NOMO-1 treated with dmso at 0.1 percent for 144 hours (cell line): ENCODE results near the gene ATIC.
"Not testable (repeated sequence)": the region's sequence is repeated elsewhere in the genome, so short reads cannot be mapped to it uniquely, and the experiment has no call there.

Source experiments
- DNase-seq: peaks from one replicate; lab custom pipeline; 2025; ENCODE audit not compliant: unreplicated experiment; lab: John Stamatoyannopoulos, UW

ATIC gene

GRCh38 chr2:215311625-215312396 is at the start of gene ATIC:
Gene ATIC, plus strand, starts transcription at chr2:215312059. Its CDS starts 84 bp downstream, at chr2:215312143.
- peak; percentile 90 for DNase-seq

DNA sequence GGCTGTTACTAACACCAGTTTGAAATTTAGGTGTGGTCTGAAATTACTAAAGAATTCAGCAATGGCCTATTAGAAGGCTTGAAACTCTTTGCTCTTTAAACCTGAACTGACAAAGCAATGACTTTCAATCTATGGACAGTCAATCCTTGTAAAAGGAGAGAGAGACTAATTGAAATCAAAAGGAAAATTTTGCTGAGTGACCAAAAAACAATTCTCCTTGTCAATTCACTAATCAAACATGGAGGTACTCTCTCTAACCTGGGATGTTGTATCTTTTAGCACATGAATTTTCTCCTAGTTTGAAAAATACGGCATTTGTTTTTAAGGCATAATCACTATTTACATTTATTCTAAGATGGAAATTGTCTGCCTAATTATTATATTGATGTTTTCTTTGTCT is 49.6 kb upstream of the ATIC start:
- DNase-seq = no peak

DNA sequence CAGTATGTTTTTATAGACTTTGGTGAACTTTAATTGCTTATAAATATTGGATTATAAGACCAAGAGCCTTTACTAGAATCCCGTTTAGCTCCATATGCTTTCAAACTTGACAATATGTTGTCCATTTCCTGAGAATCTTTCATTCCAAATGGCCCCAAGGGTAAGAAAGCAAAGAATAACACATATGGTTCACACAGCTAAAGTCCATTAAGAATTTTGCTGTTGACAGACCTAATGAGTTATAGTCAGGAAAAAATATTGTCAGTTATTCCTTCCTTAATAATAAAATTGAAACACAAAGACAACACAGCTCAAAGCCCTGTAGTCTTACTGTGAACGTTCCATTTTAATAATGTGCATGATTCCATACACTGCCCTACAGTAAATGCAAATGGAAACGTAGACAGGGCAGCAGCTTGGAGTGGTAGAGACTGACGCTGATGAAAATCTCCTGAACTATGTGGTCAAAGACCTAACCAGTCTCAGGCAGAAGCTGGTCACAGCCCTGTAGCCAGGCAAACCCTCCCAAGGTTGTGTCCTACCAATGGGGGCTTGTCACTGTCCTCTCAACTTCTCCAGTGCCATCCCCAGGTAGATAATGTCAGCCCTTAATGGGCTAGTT is 49.0 kb upstream of the ATIC start:
- DNase-seq = no peak

DNA sequence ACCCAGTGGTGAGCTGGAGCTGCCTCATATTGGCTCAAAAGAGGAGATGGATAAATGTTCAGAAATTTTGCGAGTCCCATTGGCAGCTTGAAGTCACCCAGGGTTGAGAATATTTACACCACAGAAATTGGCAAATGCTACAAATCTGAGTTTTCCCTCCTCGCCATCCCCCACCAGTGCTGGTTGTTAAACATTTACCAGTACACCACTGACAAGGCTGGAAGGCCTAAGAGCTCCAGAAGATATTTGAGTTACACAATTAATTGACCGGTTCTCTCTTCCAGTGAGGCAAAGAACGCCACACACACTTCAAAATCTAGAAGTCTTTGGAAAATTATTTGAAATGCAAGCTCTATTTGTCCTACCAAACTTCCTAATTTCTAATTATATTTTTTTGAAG is 47.5 kb upstream of the ATIC start:
- no peak for DNase-seq

GRCh38 chr2:215269397-215270117 is 42.3 kb upstream of the ATIC start:
- DNase-seq = peak; percentile 12

DNA sequence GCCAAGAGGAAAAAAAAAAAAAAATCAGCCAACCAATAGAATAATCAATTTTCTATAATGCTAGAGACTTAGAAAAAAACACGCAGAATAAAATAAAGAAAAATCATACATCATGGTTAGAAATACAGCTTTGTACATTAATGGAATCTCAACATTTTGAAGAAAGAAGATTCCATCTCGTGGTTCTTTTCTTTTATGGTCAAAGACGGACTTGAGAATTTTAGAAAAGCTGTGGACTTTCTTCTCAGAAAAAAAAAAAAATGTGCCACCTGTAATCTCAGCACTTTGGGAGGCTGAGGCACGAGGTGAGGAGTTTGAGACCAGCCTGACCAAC is 41.8 kb upstream of the ATIC start:
- no peak for DNase-seq

- DNase-seq = no peak
These were observed 40.4 kb upstream of the ATIC start for GRCh38 chr2:215271446-215271845.

GRCh38 chr2:215272918-215273317 is 38.9 kb upstream of the ATIC start:
- no peak for DNase-seq

- DNase-seq = no peak
These were observed 37.0 kb upstream of the ATIC start for GRCh38 chr2:215274829-215275228.

GRCh38 chr2:215275824-215276223 is 36.0 kb upstream of the ATIC start:
- no peak for DNase-seq

DNA sequence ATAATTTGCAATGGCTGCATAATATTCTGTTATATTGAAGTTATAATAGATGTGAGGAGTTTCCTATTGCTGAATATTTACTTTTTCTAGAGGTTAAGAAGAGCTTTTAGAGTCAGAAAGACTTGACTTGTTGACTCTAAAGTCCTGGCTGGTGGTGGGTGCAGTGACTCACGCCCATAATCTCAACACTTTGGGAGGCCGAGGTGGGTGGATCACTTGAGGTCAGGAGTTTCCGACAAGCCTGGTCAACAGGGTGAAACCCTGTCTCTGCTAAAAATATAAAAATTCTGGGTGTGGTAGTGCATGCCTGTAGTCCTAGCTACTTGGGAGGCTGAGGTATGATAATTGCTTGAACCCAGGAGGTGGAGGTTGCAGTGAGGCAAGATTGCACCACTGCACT is 33.9 kb upstream of the ATIC start:
- DNase-seq = no peak

DNA sequence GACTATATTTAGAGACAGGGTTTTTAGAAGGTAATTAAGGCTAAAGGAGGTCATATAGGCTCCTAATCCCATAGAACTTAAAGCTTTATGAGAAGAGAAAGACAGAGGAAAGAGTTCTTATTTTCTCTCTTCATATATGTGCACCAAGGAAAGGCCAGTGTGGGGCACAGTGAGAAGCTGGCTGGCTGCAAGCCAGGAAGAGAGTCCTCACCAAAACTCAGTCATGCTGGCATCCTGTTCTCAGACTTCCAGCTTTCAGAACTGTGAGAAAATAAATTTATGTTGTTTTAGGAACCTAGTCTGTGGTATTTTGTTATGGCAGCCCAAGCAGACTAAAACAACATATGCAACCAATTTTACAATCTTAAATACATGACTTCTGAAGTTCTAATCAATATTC is 31.5 kb upstream of the ATIC start:
- no peak for DNase-seq

DNA sequence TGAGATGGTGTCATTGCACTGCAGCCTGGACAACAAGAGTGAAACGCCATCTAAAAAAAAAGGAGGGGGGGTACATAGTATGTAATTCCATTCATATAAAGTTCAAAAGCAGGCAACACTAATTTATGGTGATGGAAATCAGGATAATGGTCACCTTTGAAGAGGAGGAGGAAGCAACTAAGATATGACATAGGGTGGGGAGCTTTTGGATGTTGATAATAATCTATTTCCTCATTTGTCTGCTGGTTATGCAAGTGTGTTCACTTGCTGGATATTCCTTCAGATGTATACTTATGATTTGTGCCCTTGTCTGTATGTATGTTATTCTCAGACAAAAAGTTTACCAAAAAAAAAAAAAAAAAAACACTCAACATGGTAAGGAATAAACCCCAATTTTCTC is 28.6 kb upstream of the ATIC start:
- DNase-seq = no peak

DNA sequence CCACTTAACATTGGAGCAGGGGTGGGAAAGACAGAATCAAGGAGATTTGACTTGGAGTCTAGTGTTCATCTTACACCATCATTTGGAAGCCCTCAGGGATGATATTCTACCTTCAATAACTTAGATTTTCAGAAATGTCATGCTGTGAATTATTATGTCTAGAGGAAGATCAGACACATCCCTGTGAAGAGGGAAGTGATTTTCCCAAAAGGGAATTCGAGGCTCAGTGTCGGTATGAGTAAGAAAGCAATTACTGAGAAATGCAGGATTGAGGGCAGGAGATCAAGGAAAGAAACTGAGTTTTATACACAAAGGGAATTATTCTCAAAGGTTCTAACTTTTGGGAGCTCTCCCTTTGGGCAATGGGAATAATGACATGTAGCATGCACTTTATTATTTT is 25.6 kb upstream of the ATIC start:
- DNase-seq = no peak

- no peak for DNase-seq
These were observed 23.6 kb upstream of the ATIC start for GRCh38 chr2:215288112-215288815.

GRCh38 chr2:215290980-215291599 is 20.8 kb upstream of the ATIC start:
- no peak for DNase-seq

- DNase-seq = no peak
These were observed 18.0 kb upstream of the ATIC start for GRCh38 chr2:215293879-215294278.

DNA sequence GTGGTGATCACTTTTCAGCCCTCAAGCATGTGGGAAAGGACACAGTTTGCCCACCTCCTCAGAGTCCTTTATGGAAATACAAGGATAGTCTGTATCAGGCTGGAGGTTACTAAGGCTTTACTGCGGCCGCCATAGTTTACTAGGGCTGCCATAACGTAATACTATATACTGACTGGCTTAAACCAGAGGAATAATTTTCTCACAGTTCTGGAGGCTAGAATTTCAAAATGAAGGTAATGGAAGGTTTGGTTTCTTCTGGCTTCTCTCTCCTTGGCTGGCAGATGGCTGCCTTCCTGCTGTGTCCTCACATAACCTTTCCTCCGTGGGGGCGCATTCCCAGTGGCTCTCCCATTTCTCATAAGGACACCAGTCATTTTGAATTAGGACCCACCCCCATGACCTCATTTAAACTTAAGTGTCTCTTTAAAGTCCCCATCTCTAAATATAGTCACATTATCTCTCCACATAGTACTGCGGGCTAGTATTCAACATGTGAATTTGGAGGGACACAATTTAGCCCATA is 12.5 kb upstream of the ATIC start:
- no peak for DNase-seq

GRCh38 chr2:215301994-215302393 is 9.9 kb upstream of the ATIC start:
- DNase-seq = no peak

DNA sequence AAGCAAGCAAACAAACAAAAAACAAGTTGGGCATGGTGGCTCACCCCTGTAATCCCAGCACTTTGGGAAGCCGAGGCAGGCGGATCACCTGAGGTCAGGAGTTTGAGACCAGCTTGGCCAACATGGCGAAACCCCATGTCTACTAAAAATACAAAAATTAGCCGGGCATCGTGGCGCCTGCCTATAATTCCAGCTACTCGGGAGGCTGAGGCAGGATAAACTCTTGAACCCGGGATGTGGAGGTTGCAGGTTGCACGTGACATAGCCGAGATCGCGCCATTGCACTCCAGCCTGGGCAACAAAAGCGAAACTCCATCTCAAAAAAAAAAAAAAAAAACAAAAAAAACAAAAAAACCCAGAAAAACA is 617 bp upstream of the ATIC start:
- DNase-seq = not testable (repeated sequence)

- no peak for DNase-seq
These were observed 1.4 kb downstream of the ATIC start for GRCh38 chr2:215313255-215313613.
